MM.1S (cell line): ENCODE measurements around the gene PTGIS.

ENCODE experiments used
- DNase-seq: peaks from one replicate; pipeline ENCODE4 v3.0.0-alpha.2; 2015
- H2AFZ ChIP-seq: fragments of 300-600 bp; sonication (generic); 2 replicates; pipeline ENCODE4 v1.6.0; 2016; ENCODE audit warnings: antibody characterized with exemption, low read length
- H3F3A ChIP-seq: fragments of 300-600 bp; sonication (generic); 2 replicates; pipeline ENCODE4 v1.6.1; 2016; ENCODE audit warnings: mild to moderate bottlenecking, antibody characterized with exemption, low read length, moderate library complexity, mixed read lengths; ENCODE audit not compliant: insufficient read depth
- H3K27ac ChIP-seq: fragments of 300-600 bp; sonication (generic); 2 replicates; pipeline ENCODE4 v1.5.1; 2016; ENCODE audit warnings: mild to moderate bottlenecking, low read length
- H3K27me3 ChIP-seq: fragments of 300-600 bp; sonication (generic); replicated peaks from 2 replicates; pipeline ENCODE4 v1.6.0; 2016; ENCODE audit warnings: low read length; ENCODE audit not compliant: insufficient read depth
- H3K36me3 ChIP-seq: fragments of 300-600 bp; sonication (generic); replicated peaks from 2 replicates; pipeline ENCODE4 v1.6.1; 2016; ENCODE audit warnings: mild to moderate bottlenecking, low read length, mixed read lengths; ENCODE audit not compliant: insufficient read depth
- H3K4me1 ChIP-seq: fragments of 300-600 bp; sonication (generic); 2 replicates; pipeline ENCODE4 v1.6.1; 2016; ENCODE audit warnings: low read length, mixed read lengths
- H3K4me2 ChIP-seq: fragments of 300-600 bp; sonication (generic); 2 replicates; pipeline ENCODE4 v1.6.0; 2016; ENCODE audit warnings: low read depth, low read length
- H3K4me3 ChIP-seq: fragments of 300-600 bp; sonication (generic); 2 replicates; pipeline ENCODE4 v1.5.1; 2016; ENCODE audit warnings: low read length, mixed read lengths
- H3K79me2 ChIP-seq: fragments of 300-600 bp; sonication (generic); 2 replicates; pipeline ENCODE4 v1.6.1; 2016; ENCODE audit warnings: mixed run types, low read length, mixed read lengths
- H3K9ac ChIP-seq: fragments of 300-600 bp; sonication (generic); 2 replicates; pipeline ENCODE4 v1.6.1; 2016; ENCODE audit warnings: low read length, mixed read lengths
- H3K9me2 ChIP-seq: fragments of 300-600 bp; sonication (generic); replicated peaks from 2 replicates; pipeline ENCODE4 v1.6.1; 2016; ENCODE audit warnings: mild to moderate bottlenecking, low read length, mixed read lengths; ENCODE audit not compliant: insufficient read depth
- H3K9me3 ChIP-seq: fragments of 300-600 bp; sonication (generic); replicated peaks from 2 replicates; pipeline ENCODE4 v1.6.1; 2016; ENCODE audit warnings: mild to moderate bottlenecking, low read length, mixed read lengths; ENCODE audit not compliant: insufficient read depth
- H4K20me1 ChIP-seq: fragments of 300-600 bp; sonication (generic); 2 replicates; pipeline ENCODE4 v1.6.1; 2016; ENCODE audit warnings: mild to moderate bottlenecking, low read length, moderate library complexity, mixed read lengths; ENCODE audit not compliant: insufficient read depth
- EZH2 ChIP-seq: fragments of 300-600 bp; sonication (generic); optimal IDR thresholded peaks from 2 replicates; pipeline ENCODE3; 2017; ENCODE audit warnings: low read depth, mild to moderate bottlenecking, antibody characterized with exemption, low read length, mixed read lengths
- EZH2phosphoT487 ChIP-seq: fragments of 300-600 bp; sonication (generic); IDR thresholded peaks from 2 replicates; pipeline ENCODE4 v1.6.1; 2018; ENCODE audit warnings: antibody characterized with exemption, low read length
- TF ChIP-seq, protein P1 (sequence below): fragments of 300-600 bp; sonication (generic); IDR thresholded peaks from 2 replicates; pipeline ENCODE4 v1.5.1; 2016; ENCODE audit warnings: antibody characterized with exemption, low read length, mixed read lengths

The PTGIS gene

DNA sequence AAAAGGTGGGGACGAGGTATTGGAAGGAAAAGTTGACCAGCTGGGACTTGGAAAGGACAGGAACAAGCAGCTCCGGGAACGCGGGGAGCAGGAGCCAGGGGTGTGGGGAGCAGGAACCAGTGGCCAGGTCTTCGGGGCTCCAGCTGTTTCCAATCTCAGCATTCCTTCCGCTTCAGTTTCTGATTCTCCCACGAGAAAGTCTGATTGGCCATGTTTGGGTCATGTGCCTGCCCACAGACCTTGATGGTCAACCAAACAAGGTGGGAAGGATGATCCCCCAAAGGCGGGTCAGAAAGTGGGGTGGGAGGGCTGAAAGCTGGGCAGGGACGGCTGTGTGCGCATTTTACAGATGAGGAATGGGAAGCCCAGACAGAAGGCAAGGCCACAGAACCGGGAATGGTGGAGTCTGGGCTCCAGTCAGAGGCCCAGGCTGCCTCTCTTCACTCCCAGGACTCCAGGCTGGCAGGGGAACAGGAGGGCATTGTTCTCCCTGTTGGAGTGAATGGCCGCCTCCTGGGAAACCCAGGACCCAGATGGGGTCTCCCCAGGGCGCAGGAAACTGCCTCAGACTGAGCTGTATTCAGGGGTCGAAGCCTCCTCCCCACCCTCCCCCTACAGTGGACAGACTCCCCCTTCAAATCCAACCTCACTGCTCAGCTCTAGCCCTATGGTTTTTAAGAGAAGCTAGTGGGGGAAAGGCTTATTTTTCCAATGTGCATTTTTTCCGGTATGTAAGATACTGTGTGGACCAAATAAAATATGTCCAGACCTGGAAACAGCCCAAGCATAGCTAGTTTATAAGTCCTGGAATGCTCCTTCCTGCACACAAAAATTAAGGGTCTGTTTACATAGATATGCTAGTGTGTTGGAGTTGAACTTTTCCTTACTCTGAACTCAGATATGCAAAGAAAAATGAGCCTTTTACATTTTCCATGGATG, 12.2 kb upstream of the PTGIS start:
- Histone ChIP-seq H3K4me2 (no peak overlapping the region), H3K36me3 (no peaks in the 10 kb centered on the region), H3K79me2 (no peaks in the 10 kb centered on the region), H4K20me1 (no peaks in the 10 kb centered on the region), H3K9ac (no peak overlapping the region), H3K27me3 (no peaks in the 10 kb centered on the region), H3K9me2 (no peaks in the 10 kb centered on the region), H3F3A (no peaks in the 10 kb centered on the region), H3K4me3 (no peak overlapping the region), H3K9me3 (no peaks in the 10 kb centered on the region), H3K4me1 (peaks cover 10% of the 10 kb centered on the region), H2AFZ (no peak overlapping the region), H3K27ac (no peak overlapping the region)
- DNase-seq = no peak
- no peak for TF ChIP-seq EZH2
- TF ChIP-seq EZH2phosphoT487 = no peak
- TF ChIP-seq, protein P1, sequence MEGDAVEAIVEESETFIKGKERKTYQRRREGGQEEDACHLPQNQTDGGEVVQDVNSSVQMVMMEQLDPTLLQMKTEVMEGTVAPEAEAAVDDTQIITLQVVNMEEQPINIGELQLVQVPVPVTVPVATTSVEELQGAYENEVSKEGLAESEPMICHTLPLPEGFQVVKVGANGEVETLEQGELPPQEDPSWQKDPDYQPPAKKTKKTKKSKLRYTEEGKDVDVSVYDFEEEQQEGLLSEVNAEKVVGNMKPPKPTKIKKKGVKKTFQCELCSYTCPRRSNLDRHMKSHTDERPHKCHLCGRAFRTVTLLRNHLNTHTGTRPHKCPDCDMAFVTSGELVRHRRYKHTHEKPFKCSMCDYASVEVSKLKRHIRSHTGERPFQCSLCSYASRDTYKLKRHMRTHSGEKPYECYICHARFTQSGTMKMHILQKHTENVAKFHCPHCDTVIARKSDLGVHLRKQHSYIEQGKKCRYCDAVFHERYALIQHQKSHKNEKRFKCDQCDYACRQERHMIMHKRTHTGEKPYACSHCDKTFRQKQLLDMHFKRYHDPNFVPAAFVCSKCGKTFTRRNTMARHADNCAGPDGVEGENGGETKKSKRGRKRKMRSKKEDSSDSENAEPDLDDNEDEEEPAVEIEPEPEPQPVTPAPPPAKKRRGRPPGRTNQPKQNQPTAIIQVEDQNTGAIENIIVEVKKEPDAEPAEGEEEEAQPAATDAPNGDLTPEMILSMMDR = no peak

- H3K9me2 ChIP-seq = no peaks in the 10 kb centered on the region
- no peak overlapping the region for H2AFZ ChIP-seq
- H3K79me2 ChIP-seq = no peaks in the 10 kb centered on the region
- DNase-seq = no peak
- H3K9ac ChIP-seq = no peak overlapping the region
- H3K27me3 ChIP-seq = no peaks in the 10 kb centered on the region
- no peak overlapping the region for H3K4me2 ChIP-seq
- no peaks in the 10 kb centered on the region for H3K9me3 ChIP-seq
- no peak overlapping the region for H3K27ac ChIP-seq
- no peaks in the 10 kb centered on the region for H4K20me1 ChIP-seq
- H3K4me1 ChIP-seq = peaks cover 15% of the 10 kb centered on the region
- H3K4me3 ChIP-seq = no peak overlapping the region
- no peaks in the 10 kb centered on the region for H3K36me3 ChIP-seq
- no peaks in the 10 kb centered on the region for H3F3A ChIP-seq
- TF ChIP-seq, protein P1 = no peak
- TF ChIP-seq EZH2phosphoT487 (no peak), EZH2 (no peak)
Observed at GRCh38 chr20:49579195-49579594, 11.3 kb upstream of the PTGIS start.

- no peaks in the 10 kb centered on the region for H3K9me2 ChIP-seq
- no peak overlapping the region for H3K4me2 ChIP-seq
- no peaks in the 10 kb centered on the region for H3K9me3 ChIP-seq
- no peaks in the 10 kb centered on the region for H3K27me3 ChIP-seq
- DNase-seq = no peak
- no peaks in the 10 kb centered on the region for H3F3A ChIP-seq
- no peak overlapping the region for H2AFZ ChIP-seq
- H3K79me2 ChIP-seq = no peaks in the 10 kb centered on the region
- H3K4me1 ChIP-seq = peaks cover 17% of the 10 kb centered on the region
- no peak overlapping the region for H3K4me3 ChIP-seq
- H3K36me3 ChIP-seq = no peaks in the 10 kb centered on the region
- no peak overlapping the region for H3K9ac ChIP-seq
- H3K27ac ChIP-seq = no peak overlapping the region
- TF ChIP-seq, protein P1 = no peak
- no peak for TF ChIP-seq EZH2phosphoT487
- TF ChIP-seq EZH2 = no peak
- H4K20me1 ChIP-seq = no peaks in the 10 kb centered on the region
Observed at GRCh38 chr20:49578436-49578835, 10.5 kb upstream of the PTGIS start.
